Colon (tissue), 2 donors: Measurements from ENCODE around the gene KRT40.

Experiments used
- FAIRE-seq: peaks from 2 replicates; lab custom pipeline; 2012; peaks lifted over from hg19 to GRCh38; lab: Jason Lieb, UNC
- donor health status: control.
- donor health status: control.

Gene KRT40

GRCh38 chr17:40996829-40997228 lies 12.7 kb upstream of the KRT40 start:
- FAIRE-seq: no peak

- no peak for FAIRE-seq
These were observed 11.0 kb upstream of the KRT40 start for GRCh38 chr17:40995116-40995515.

GRCh38 chr17:40993839-40994238 lies 9.7 kb upstream of the KRT40 start, which contains the start of gene KRTAP3-3:
TSS of gene KRTAP3-3 (minus strand) at chr17:40994164. CDS start at chr17:40994097, 67 bp downstream.
- no peak for FAIRE-seq

- no peak for FAIRE-seq
These were observed 9.0 kb upstream of the KRT40 start for GRCh38 chr17:40993084-40993483.

- FAIRE-seq: no peak
These were observed 8.5 kb upstream of the KRT40 start for GRCh38 chr17:40992666-40993065.

- no peak for FAIRE-seq
These were observed 2.8 kb upstream of the KRT40 start for GRCh38 chr17:40986920-40987319.

GRCh38 chr17:40981115-40981514 lies 3.0 kb downstream of the KRT40 start:
- FAIRE-seq: no peak

GRCh38 chr17:40980596-40980995 lies 3.5 kb downstream of the KRT40 start:
- no peak for FAIRE-seq

GRCh38 chr17:40980117-40980516 lies 4.0 kb downstream of the KRT40 start:
- no peak for FAIRE-seq

GRCh38 chr17:40978575-40979151 lies 5.5 kb downstream of the KRT40 start:
- FAIRE-seq: no peak

GRCh38 chr17:40975516-40975915 lies 8.6 kb downstream of the KRT40 start:
- no peak for FAIRE-seq

- FAIRE-seq: no peak
These were observed 9.8 kb downstream of the KRT40 start for GRCh38 chr17:40974366-40974765.

- FAIRE-seq: no peak
These were observed 16.5 kb downstream of the KRT40 start for GRCh38 chr17:40967582-40967981.

GRCh38 chr17:40966848-40967247 lies 17.3 kb downstream of the KRT40 start, which contains the start of gene KRT39:
TSS of gene KRT39 (minus strand) at chr17:40966948. CDS start at chr17:40966856, 92 bp downstream.
- FAIRE-seq: no peak

GRCh38 chr17:40963838-40964237 lies 20.3 kb downstream of the KRT40 start:
- no peak for FAIRE-seq

GRCh38 chr17:40962059-40962561 lies 22.0 kb downstream of the KRT40 start:
- FAIRE-seq: no peak

GRCh38 chr17:40961591-40961990 lies 22.5 kb downstream of the KRT40 start:
- no peak for FAIRE-seq

- no peak for FAIRE-seq
These were observed 24.0 kb downstream of the KRT40 start for GRCh38 chr17:40960144-40960543.

- FAIRE-seq: no peak
These were observed 25.8 kb downstream of the KRT40 start for GRCh38 chr17:40958086-40958953.

GRCh38 chr17:40956401-40957254 lies 27.5 kb downstream of the KRT40 start:
- no peak for FAIRE-seq

GRCh38 chr17:40953881-40954280 lies 30.2 kb downstream of the KRT40 start:
- no peak for FAIRE-seq

GRCh38 chr17:40952661-40953060 lies 31.5 kb downstream of the KRT40 start:
- no peak for FAIRE-seq
